NCI-H2029 treated with DMSO at 0.1 percent for 48 hours (cell line): ENCODE results near the gene ZNF691.
"Not testable (repeated sequence)": the region's sequence is repeated elsewhere in the genome, so short reads cannot be mapped to it uniquely, and the experiment has no call there.

ENCODE experiments used
- DNase-seq: peaks from one replicate; lab custom pipeline; 2025; lab: John Stamatoyannopoulos, UW

ZNF691 gene, protein sequence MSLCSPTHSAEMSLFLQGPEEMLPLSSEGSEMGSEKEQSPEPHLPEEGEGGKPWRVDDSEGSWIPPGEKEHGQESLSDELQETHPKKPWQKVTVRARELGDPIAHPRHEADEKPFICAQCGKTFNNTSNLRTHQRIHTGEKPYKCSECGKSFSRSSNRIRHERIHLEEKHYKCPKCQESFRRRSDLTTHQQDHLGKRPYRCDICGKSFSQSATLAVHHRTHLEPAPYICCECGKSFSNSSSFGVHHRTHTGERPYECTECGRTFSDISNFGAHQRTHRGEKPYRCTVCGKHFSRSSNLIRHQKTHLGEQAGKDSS

DNA sequence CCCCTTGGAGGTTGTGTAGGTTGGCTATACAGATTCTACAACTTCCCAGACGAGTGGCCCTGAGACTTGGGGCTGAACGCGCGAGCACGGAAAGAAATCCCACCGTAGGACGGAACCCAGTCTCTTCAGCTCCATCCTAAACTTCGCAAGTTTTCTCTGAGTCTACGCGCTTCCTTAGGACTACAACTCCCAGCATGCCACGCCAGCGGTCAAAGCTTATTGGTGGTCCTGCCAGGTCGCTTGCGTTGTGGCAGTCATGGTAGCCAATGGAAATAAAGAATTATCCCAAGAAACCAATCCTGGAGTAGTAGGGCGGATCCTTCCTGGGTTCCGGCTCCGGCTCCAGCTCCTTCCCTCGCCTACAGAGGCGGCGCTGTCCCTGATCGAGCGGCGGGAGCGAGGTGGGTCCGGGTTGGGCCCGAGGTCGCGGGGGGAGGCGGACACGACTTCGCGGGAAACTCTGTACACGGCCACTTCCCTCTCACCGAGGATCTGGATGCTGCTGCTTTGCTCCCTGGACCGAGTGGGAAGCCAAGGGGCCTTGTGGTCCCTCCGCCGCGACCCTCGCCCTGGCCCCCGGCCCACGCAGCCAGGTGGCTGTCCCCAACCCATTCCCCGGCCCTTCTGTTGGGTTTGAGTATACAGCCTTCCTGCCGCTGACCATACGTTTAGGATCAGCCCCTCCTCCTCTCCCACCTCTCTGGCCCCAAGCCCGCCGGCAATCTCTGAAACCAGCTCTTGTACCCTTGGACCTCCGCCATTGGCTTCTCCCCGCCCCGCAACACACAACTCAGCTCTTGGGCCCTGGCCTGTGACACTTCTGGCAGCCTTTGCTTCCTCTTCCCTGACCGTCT, at the start of gene ZNF691:
ZNF691 (plus strand) TSS at position 357 of the 854 bp plus-strand sequence. CDS start 3,046 bp downstream, outside the sequence.
- peak; percentile 98 for DNase-seq

DNA sequence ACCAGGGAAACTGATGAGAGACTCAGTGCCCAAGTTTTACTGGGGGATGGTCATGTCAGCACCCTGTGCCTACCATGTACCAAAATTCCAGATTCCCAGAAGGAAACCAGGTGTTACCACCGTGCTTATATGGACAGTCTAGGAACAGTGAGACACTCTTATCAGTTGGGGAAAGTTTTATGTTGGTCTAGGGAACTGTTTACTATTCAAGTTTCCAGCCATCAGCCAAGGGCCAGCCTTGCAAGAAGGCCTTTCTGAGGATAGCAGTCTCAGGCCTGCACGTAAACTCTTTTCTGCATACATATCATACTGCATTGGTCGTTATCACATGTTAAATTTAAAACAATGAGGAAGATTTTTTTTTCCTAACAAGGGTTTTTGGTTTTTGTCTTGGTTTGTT, 49.0 kb upstream of the ZNF691 start:
- DNase-seq: no peak

DNA sequence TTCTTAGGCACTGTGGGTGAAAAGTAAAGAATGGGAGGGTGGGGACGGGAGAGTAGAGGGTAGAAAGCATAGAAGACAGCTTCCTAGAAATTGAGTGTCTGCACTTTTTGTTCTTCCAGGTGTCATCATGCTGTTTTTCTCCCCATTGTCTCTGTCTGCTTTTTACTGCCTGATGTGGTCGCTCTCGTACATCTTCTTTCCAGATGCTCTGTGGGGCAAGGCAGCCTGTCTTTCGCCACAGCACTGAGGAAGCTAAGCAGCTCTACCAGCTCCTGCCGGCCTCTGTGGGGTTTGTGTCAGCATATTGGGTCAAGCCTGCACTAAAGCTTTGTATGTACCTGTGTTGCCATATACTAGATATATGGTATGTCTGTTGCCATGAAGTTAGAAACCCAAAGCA, 48.4 kb upstream of the ZNF691 start:
- no peak for DNase-seq

DNA sequence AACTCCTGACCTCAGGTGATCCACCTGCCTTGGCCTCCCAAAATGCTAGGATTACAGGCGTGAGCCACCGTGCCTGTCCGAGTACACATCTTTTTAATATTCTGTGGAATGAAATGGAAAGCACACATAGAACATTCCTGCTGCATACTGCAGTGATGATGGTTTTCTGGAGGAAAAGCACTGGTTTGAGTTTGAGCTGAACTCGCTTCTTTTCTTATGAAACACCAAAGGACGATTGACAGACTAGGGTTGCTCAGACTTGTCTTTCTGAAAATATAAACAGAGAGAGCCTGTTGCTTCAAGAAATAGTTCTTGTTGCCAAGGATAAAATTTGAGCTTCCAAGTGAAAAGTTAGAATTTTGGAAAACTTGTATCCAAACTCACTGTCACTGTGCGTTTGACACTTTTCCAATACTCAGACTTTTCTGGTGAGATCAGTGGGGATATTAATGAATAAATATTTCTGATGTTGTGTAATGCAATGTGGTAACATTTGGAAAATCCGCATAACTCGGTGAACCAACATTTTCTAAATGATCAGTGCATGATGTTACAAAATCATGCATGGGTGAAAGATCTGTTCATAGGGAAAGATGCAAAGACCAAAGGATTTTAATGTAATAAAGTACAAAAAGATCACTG, 44.5 kb upstream of the ZNF691 start:
- DNase-seq: no peak

DNA sequence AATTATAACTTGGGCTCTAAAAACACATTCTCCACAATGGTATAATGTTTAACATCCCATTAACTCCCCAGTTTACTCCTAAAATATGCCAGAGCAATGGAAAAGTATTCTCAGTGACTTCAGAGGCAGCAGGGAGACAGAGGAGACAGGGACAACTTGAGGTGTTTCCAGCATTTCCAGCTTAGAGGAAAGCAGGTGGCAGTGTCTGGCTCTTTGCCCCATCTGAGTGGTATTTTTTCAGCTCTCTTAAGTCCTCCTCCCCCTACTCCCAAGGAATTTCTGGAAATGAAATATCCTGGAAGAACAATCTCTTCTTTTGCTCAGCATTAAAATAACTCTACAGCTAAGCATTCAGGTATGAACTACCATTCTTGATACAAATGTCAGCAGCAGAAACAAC, 40.2 kb upstream of the ZNF691 start:
- no peak for DNase-seq

DNA sequence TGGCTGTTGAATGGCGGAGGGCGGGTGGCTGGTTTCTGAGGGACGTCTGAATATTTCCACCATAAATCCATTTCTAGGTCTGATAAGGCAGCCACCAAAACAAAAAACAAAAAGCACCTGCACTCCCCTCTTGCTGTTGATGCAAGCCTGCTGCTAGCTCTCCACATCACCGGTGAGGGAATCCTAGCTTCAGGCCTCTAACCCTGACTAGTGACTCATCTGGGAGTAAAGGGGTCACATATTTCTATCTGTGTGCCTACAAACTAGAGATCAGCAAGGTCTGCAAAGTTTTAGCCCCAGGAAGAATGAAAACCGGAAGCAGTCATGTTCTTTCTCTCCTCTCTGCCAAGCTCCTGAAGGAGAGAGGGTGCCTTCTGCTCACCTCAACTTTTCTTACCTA, 39.8 kb upstream of the ZNF691 start:
- no peak for DNase-seq

DNA sequence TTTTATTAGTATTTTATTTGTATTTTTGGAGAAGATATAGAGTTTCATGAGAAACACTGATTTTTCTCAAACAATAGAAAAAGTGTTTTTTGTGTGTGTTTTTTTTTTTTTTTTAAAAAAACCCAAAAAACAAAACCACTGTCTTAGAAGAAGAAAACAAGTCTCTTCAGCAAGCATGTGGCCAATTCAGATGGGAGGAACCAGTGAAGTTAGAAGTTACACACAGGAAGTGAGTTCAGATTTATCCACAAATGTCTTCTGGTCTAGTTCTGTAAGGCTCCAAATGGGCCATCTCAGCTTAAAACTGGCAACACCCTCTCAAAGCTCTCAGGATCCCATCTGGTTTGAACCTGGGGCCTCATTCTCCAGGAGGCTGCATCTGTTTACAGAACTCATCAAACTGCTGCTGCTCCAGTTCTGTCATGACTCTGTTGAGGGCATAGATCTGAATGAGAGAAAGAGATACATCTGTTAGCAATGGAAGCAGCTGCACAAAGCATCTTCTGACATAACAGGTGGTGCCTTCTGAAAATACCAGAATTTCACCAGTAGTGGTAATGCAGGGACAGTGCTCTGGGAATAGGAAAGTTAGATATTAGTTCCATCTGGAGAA, 39.3 kb upstream of the ZNF691 start:
- DNase-seq: no peak

DNA sequence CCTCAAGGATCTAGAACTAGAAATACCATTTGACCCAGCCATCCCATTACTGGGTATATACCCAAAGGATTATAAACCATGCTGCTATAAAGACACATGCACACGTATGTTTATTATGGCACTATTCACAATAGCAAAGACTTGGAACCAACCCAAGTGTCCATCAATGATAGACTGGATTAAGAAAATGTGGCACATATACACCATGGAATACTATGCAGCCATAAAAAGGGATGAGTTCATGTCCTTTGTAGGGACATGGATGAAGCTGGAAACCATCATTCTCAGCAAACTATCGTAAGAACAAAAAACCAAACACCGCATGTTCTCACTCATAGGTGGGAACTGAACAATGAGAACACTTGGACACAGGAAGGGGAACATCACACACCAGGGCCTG, 31.6 kb upstream of the ZNF691 start:
- not testable (repeated sequence) for DNase-seq

DNA sequence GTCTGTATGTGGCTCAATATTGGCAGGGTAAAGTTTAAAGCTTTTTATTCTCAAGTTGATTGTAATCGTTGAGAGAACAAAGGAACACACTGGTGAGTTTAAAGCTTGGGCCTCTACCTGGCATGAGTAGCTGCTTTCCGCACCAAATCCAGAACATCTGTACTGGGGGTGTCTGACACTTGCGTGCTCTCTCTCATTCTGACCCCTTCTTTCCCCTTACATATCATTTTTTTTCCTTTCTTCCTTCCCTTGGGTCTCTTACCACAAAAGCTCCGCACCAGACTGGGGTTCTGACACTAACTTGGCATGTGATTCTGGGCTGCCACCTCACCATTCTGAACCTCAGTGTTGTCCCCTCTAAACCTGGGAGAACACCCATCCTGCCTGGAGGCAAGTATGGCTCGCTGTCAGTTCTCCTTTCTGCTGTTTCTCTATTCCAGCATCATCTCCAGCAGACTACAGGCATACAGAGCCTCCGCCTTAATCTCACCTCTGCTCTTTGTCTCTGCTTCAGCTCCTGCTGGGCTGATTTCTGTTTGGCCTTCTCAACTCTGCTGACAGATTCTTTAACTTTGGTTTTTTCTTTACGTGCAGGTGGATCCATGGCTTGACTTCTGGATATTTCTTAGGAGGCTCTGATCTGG, 30.4 kb upstream of the ZNF691 start:
- no peak for DNase-seq

DNA sequence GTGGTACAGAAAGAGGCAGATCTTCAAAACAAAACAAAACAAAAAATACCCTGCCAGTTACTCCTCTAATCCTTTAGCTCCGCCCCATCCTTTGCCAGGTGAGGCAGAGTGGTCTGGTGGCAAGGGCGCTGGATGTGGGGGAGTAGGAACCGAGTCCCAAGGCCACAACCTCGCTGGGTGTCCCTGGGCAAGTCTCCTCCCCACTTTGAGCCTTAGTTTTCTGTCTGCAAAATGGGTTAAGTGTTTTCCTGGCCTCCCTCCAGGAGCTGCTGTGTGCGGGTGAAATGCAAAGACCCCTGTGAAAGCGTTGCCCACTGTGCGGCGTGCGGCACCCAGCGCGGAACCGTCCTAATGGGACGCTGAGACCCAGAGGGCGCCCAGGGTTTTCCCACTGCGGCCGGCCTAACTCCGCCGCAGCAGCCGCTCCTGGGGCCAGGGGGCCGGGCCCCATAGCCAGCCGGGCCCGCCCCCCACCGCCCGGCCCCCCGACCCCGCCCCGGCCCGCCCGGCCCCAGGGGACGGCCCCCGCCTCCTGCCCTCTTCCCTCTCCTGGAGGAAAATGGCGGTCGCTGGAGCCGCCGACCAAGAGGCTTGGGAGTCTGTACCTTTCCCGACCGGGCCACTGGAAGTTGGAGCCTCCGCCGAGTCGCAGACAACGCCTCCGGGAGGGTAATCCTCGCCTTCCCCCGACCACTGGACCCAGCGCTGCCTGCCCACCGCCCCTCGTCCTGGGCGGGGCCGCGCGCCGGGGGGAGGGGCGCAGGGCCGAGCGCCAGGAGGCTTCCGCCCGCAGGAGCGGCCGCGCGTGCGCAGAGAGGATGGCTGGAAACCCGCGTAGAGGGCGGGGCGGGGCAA, 29.6 kb upstream of the ZNF691 start, which contains the start of the genes ERMAP and SVBP:
ERMAP (plus strand) TSS at position 538 of the 855 bp plus-strand sequence. CDS start 13,327 bp downstream, outside the sequence.
SVBP (minus strand) TSS at position 813 of the 855 bp plus-strand sequence. CDS start 853 bp downstream, outside the sequence.
- DNase-seq: peak; percentile 91

DNA sequence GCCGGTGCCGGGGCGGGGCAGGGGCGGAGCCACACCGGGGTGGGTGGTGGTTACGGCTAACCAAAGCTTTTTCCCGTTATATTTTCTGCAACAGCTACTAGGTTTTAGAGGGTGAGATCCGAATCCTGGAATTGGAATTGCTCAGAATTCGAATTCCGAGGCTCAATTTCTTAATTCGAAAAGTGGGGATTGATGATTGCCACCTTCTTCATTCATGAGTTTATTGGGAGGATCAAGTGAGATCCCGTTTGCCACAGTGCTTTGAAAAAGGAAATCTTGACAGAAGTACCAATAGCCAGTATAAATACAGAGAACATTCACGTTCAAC, 29.0 kb upstream of the ZNF691 start:
- DNase-seq: no peak

DNA sequence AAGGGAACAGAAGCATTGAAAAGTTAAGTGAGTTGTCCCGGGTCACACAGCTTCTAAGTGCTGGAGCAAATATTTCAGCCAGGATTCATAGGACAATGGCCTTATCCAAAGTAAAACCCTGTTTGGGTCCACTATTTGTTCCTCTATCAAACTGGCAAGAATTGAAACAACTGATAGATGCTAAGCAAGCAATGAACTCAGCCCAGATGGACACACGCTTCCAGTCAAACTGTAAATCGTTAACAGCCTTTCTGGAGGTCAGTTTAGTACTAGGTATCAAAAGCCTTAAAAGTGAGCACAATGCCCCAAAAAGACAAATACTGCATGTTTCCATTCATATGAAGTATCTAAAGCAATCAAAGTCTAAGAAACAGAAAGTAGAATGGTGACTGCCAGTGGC, 28.4 kb upstream of the ZNF691 start:
- DNase-seq: no peak

DNA sequence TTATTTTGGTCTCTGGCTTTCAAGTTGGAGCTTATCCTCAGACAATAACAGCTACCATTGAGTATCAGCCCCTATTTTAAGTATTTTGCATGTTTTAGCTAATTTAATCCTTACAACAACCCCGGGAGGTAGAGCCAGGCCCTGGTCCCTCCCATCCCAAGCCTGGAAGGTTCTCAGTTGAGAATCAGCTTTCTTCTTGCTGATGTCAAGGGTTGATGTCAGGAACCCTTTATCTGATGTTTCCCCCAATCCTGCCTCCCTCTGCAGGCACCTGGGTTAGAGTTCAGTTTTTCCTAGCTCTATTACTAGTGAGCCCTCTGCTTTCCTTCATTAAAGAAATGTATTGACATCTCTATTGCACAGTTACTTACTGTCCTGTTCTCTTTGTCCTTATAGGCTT, 25.6 kb upstream of the ZNF691 start:
- DNase-seq: no peak

DNA sequence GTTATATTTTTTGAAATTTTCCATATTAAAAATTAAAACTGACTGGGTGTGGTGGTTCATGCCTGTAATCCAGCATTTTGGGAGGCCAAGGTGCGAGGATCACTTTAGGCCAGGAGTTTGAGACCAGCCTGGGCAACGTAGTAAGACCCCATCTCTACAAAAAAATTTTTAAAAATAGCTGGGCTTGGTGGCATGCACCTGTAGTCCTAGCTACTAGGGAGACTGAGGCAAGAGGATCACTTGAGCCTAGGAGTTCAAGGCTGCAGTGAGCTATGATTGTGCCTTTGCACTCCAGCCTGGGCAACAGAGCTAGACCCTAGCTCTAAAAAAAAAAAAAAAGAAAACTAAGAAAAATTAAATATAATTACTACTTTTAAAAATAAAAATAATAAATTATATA, 24.7 kb upstream of the ZNF691 start:
- no peak for DNase-seq

DNA sequence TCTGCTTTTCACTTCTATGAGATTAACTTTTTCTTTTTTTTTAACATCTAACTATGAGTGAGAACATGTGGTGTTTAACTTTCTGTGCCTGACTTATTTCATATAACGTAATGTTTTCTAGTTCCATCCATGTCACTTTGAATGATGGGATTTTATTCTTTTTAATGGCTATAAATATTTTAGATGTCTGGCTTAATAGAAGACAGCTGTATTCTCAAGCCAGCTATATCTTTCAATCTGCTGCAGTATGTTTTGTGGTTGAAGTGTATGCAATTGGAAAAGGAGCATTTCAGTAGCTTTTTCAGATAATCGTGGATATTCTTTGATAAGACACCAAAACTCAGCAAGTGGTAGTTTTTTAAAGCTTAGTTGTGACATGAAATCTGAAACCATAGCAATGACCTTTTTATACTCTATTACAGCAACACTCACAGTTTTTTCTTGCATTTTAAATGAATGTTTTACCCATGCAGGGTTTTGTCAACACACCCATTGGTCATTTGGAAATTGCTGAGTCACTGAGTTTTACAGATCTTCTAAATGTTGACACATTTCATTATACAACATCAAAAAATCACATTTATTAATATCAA, 23.5 kb upstream of the ZNF691 start:
- DNase-seq: peak; percentile 31

DNA sequence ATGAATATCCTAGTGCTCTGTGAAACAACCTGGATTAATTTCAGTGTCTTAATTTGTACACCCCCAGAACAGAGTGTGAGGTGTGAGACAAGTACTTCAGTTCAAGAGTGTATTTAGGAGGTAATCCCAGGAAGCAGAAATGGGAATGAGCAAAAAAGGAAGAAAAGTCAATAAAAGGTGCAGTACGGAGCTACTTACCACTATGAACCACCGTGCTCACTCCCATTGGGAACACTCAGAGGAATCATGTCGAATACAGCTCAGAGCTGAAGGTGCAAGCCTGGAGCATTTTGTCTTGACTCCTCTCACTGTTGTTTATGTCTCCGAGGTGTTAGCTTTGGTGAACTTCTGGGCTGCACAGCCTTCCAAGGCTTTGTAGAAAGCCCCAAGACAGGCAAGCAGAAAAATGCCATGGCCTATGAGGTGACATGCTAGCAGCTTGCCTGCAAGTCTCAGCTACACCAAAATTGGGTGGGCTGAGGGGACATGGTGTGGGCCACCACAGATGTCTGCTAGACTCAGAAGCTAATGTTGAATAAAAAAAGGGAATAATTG, 21.9 kb upstream of the ZNF691 start:
- peak; percentile 49 for DNase-seq

DNA sequence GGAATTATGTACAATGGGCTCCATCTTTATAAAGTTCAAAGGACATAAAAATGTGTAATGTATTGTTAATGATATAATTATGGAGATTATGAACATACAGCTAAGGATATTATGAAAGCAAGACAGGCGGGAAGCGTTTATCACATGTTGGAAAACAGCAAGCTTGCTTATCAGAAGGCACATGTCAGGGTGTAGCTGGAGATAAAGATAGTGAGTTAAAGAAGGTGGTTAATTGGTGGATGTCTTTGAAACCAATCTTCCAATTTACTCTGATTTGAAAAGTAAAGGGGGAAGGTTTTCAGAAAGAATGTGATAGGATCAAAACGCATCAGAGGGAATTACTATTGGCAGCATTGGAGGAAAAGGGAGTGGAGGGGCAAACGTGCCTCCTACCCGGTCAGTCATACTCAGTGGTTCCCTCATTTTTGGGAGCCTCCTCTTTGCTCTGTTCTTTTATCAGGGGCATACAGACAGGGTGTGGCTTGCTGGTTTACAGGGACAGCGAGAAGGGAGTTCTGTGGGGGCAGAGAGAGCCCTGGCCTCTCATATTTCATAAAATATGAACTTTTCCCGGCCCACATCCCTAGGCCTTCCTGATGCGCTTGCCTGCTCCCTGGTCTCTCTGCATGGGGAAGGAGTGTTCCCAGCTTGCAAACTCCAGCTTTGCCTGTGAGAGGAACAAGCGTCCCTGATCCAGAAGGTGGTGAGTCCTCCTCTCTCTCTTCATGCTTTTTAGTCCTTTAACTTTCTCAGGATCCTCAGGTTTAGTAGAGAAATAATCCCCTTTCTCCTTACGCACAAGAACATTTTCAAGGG, 21.2 kb upstream of the ZNF691 start:
- DNase-seq: no peak

DNA sequence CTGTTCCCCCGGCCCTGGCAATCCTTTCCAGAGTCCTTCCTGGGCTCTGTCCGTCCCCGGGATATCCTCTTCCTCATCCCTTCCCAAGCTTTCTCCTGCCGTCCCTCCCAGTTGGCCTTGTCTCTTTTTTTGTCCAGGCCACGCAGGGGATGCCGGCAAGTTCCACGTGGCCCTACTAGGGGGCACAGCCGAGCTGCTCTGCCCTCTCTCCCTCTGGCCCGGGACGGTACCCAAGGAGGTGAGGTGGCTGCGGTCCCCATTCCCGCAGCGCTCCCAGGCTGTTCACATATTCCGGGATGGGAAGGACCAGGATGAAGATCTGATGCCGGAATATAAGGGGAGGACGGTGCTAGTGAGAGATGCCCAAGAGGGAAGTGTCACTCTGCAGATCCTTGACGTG, 15.8 kb upstream of the ZNF691 start:
- no peak for DNase-seq

DNA sequence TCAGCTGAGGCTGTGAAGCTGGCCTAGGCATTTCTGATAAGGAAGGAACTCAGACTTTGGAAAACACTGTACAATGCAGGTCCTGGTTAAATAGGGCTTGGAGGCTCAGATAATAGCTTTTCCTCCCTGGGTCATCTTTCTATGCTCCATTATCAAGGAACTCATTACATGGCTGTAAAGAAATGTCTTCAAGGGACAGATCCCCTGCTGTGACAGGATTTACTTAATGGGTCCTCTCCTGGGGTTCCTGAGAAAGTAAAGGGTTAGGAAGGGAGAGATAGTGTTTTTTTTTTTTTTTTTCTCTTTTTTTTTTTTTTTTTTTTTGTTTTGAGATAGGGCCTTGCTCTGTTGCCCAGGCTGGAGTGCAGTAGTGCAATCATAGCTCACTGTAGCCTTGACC, 15.1 kb upstream of the ZNF691 start:
- no peak for DNase-seq
